Measurements from ENCODE around the gene ADAMTS7. TPM values are rescaled to one million over a fixed set of nuclear protein-coding genes. Genes with fewer than 3 reads are reported as not detected.
"Not testable (repeated sequence)": the region's sequence is repeated elsewhere in the genome, so short reads cannot be mapped to it uniquely, and the experiment has no call there.

Gene ADAMTS7
- polyA plus RNA-seq, 3 donors from 2014 or later = not detected

DNA sequence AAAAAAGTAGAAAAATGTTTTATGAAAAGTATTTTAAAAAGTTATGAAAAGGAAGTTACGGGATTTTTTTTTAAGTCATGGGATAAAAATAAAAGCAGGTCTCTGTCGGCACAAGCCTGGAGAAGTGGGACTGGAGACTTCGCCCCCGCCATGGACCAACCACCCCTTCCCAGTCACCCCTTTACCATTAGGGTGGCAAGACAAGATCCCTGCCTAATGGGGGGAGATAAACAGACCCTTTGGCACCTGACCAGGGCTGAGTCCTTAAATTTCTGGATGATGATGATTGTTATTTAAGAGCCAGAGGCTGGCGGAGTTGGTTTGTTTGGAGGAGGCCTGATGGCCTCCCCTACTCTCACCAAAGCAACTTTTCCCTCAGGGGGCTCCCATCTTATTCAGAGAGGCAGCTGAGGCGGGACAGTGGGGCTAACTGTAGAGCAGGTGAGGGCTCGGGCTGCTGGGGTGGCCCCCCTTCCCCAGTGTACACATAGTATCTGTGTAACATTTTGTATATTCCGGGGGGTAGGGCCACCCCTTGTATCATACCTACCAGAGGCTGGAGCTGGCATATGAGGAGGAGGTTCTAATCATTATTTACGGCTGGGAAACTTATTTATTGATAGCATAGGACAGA lies 74.0 kb downstream of the ADAMTS7 start:
- H3K4me3 Mint-ChIP-seq = no peak overlapping the region
- peaks cover 0 to 1% of the 10 kb centered on the region in 2 donors for H3K4me1 Mint-ChIP-seq
- no peaks in the 10 kb centered on the region for H3K9me3 Mint-ChIP-seq
- H3K27me3 Mint-ChIP-seq (ENCODE audit: low read depth in 3 of 3) = peaks cover 0 to 15% (median 5%) of the 10 kb centered on the region in 3 donors
- DNase-seq = no peak
- H3K36me3 Mint-ChIP-seq = no peaks in the 10 kb centered on the region
- H3K27ac Mint-ChIP-seq = no peak overlapping the region

DNA sequence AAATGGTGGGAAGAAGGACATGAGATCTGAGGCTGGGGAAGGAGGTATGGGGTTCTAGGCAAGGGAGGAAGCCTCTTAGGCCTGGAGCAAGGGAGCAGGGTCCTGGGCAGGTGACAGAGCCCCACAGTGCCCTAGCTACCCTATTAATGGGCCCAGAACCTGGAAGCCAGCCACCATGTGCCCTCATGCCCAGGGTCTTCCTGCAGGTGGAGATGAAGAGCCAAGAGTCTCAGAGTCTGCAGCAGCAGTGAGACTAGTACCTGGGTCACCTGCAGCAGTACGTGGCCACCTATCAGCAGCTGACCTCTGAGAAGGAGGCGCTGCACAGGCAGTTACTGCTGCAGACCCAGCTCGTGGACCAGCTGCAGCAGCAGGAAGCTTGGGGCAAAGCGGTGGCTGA lies 75.0 kb downstream of the ADAMTS7 start:
- H3K4me1 Mint-ChIP-seq, H3K4me3 Mint-ChIP-seq, H3K36me3 Mint-ChIP-seq, H3K9me3 Mint-ChIP-seq, DNase-seq, H3K27ac Mint-ChIP-seq: not testable (repeated sequence)
- H3K27me3 Mint-ChIP-seq (ENCODE audit: low read depth in 3 of 3) = peaks cover 0 to 15% (median 5%) of the 10 kb centered on the region in 3 donors

DNA sequence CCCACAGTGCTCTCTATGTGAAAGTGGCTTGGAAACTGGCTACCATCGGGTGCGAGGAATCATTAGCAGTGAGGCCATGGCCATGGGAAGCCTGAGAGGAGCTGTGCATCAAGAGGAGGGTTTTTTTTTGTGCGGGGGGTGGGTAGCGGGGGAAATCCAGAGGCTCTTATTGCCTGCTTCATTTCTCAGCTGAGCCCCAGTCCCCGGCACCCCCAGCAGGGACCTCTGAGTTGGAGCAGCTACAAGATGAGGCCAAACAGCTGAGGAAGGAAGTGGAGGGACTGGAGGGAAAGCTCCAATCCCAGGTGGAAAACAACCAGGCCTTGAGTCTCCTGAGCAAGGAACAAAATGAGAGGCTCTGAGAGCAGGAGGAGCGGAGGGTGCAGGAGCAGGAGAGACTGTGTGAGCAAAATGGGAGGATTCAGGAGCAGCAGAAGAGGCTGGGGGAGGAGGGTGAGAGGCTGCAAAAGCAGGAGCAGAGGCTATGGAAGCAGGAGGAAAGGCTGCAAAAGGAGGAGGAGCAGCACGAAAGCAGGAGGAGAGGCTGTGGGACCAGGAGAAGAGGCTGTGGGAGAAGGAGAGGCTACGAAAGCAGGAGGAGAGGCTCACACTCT lies 76.7 kb downstream of the ADAMTS7 start:
- no peaks in the 10 kb centered on the region for H3K36me3 Mint-ChIP-seq
- no peaks in the 10 kb centered on the region for H3K4me1 Mint-ChIP-seq
- H3K4me3 Mint-ChIP-seq = no peak overlapping the region
- H3K27ac Mint-ChIP-seq = no peak overlapping the region
- H3K27me3 Mint-ChIP-seq (ENCODE audit: low read depth in 3 of 3) = peaks cover 1 to 8% (median 5%) of the 10 kb centered on the region in 3 donors
- DNase-seq = no peak
- H3K9me3 Mint-ChIP-seq = no peaks in the 10 kb centered on the region

- Mint-ChIP-seq H3K27me3 (ENCODE audit: low read depth in 3 of 3) (peaks cover 1 to 5% (median 3%) of the 10 kb centered on the region in 3 donors), H3K4me3 (no peak overlapping the region), H3K36me3 (no peaks in the 10 kb centered on the region), H3K4me1 (no peaks in the 10 kb centered on the region), H3K27ac (no peak overlapping the region), H3K9me3 (no peaks in the 10 kb centered on the region)
- DNase-seq = no peak
Measured at GRCh38 chr15:78732634-78733033, 78.6 kb downstream of the ADAMTS7 start.

DNA sequence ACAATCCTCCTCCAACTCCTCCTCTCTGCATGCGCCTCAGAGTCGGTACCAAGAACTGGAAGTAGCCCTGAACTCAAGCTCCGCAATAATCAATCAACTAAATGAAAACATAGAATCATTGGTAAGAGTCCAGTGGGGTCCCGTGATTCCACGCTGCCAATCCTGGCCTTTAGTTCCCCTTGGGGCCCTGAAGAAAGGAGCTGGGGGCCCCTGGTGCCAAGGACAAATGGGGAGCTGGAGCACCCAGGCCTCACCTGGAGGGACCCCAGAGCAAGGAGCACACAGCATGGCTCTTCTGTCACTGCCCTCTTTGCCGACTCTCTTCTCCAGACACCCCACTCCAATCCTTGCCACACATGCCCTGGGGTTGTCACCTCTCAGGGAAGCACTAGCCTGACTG lies 80.3 kb downstream of the ADAMTS7 start:
- Mint-ChIP-seq H3K4me1 (no peaks in the 10 kb centered on the region), H3K27ac (no peak overlapping the region), H3K4me3 (no peak overlapping the region), H3K27me3 (ENCODE audit: low read depth in 3 of 3) (peaks cover 1 to 4% (median 3%) of the 10 kb centered on the region in 3 donors), H3K36me3 (no peaks in the 10 kb centered on the region), H3K9me3 (no peaks in the 10 kb centered on the region)
- DNase-seq = no peak

GRCh38 chr15:78728427-78728826 lies 82.8 kb downstream of the ADAMTS7 start:
- not testable (repeated sequence) for H3K36me3 Mint-ChIP-seq; H3K9me3 Mint-ChIP-seq; H3K27ac Mint-ChIP-seq; DNase-seq; H3K4me3 Mint-ChIP-seq; H3K4me1 Mint-ChIP-seq; H3K27me3 Mint-ChIP-seq (ENCODE audit: low read depth in 3 of 3)

DNA sequence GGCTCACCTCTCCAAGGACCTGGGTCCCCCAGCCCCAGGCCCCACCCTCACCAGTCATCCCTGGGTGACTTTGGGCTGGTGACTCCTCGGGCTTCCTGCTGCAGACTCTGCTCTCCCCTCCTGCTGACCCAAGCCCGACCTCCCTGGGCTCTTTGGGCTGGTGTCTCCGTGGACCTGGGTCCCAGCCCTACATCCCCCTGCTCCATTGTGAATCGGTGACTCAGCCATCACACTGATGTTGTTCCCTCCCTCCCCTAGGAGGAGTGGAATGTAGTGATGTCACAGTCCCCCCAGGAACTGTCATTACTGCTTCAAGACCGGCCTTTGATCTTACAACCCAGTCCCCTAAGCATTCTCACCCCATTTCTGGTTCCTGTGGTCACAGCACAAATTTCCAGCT lies 83.7 kb downstream of the ADAMTS7 start:
- Mint-ChIP-seq H3K36me3 (no peaks in the 10 kb centered on the region), H3K27me3 (ENCODE audit: low read depth in 3 of 3) (peaks cover 0 to 4% (median 0%) of the 10 kb centered on the region in 3 donors), H3K4me1 (no peaks in the 10 kb centered on the region), H3K27ac (no peak overlapping the region), H3K4me3 (no peak overlapping the region), H3K9me3 (no peaks in the 10 kb centered on the region)
- no peak for DNase-seq

DNA sequence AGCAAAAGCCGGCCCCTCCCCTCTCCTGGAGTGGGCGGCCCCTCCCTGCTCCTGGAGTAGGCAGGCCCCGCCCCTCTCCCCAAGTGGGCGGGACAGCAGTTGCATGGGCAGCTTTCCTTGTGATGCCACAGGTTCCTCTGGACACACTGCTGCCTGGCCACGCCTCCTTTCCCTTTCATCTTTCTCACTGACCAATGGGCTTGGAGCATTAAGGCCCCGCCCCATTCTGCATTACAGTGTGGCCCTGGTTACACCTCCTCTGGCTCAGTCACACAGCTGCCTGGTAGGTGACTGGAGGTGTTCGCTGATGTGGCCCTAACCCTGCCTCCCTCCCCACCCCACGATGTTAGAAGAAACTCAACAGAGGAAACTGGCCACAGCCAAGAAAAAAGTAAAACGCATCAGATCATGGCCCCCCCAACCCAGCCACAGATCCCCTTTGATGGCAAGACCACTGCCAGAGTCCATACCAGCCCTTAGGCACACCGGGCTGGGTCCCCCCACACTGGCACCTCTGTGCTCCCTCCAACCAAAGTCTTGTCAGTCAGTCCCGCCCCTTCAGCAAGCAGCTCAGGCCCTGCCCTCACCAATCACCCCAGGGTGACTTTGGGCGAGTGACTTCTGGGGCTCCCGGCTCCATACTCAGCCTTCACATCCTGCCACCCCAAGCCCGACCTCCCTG lies 84.3 kb downstream of the ADAMTS7 start:
- DNase-seq = no peak
- peak overlapping the region in 1 of 6 donors; percentile 11 for H3K27ac Mint-ChIP-seq
- no peaks in the 10 kb centered on the region for H3K36me3 Mint-ChIP-seq
- H3K4me1 Mint-ChIP-seq = no peaks in the 10 kb centered on the region
- H3K4me3 Mint-ChIP-seq = no peak overlapping the region
- H3K27me3 Mint-ChIP-seq (ENCODE audit: low read depth in 3 of 3) = peaks cover 0 to 4% (median 0%) of the 10 kb centered on the region in 3 donors
- H3K9me3 Mint-ChIP-seq = no peaks in the 10 kb centered on the region

GRCh38 chr15:78719819-78720450 lies 91.3 kb downstream of the ADAMTS7 start:
- not testable (repeated sequence) for H3K4me3 Mint-ChIP-seq; DNase-seq; H3K27ac Mint-ChIP-seq; H3K27me3 Mint-ChIP-seq (ENCODE audit: low read depth in 3 of 3); H3K36me3 Mint-ChIP-seq; H3K4me1 Mint-ChIP-seq; H3K9me3 Mint-ChIP-seq

- no peak overlapping the region for H3K27ac Mint-ChIP-seq
- H3K4me1 Mint-ChIP-seq = no peaks in the 10 kb centered on the region
- H3K36me3 Mint-ChIP-seq = no peaks in the 10 kb centered on the region
Measured at GRCh38 chr15:78718837-78719236, 92.4 kb downstream of the ADAMTS7 start.

DNA sequence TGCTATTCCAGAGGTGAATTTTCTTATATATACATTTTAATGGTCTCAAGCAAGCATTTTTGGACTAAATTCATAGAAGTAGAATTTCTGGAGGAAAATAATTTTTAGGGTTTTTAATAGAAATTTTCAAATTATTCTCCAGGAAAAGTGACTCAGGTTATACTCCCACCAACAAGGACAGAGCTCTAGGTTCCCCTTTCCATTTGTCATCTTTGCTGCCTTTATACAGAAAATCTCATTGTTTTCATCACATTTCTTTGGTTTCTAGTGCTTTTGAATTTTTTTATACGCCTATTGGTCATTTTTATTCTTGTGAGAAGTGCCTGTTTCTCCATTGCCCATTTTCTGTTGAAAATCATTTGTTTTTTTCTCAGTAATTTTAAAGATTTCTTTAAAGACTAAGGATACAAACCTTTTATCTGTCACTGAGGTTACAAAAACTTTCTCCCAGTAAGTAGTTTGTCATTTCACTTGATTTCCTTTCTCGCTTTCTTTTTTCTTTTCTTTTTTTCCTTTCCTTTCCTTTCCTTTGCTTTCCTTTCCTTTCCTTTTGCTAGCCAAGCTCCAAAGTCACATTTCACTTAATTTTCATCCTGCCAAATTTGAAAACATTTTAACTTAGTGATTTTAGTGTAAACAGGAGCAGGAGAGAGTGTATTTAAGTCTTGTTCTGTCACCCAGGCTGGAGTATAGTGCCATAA lies 93.2 kb downstream of the ADAMTS7 start:
- H3K27ac Mint-ChIP-seq = no peak overlapping the region

More at GRCh38 chr15:78718837-78719236, 92.4 kb downstream of the ADAMTS7 start:
- Mint-ChIP-seq H3K4me3 (no peak overlapping the region), H3K27me3 (ENCODE audit: low read depth in 3 of 3) (peaks cover 0 to 15% (median 6%) of the 10 kb centered on the region in 3 donors), H3K9me3 (no peaks in the 10 kb centered on the region)
- no peak for DNase-seq

GRCh38 chr15:78716651-78717050 lies 94.6 kb downstream of the ADAMTS7 start:
- Mint-ChIP-seq H3K9me3 (peaks cover 0 to 2% (median 0%) of the 10 kb centered on the region in 6 donors), H3K4me3 (no peak overlapping the region), H3K27ac (no peak overlapping the region), H3K27me3 (ENCODE audit: low read depth in 3 of 3) (peaks cover 0 to 15% (median 6%) of the 10 kb centered on the region in 3 donors), H3K4me1 (no peaks in the 10 kb centered on the region), H3K36me3 (no peaks in the 10 kb centered on the region)
- no peak for DNase-seq

More for the DNA sequence above, 93.2 kb downstream of the ADAMTS7 start:
- no peaks in the 10 kb centered on the region for H3K36me3 Mint-ChIP-seq
- H3K4me3 Mint-ChIP-seq = no peak overlapping the region
- H3K27me3 Mint-ChIP-seq (ENCODE audit: low read depth in 3 of 3) = peaks cover 0 to 15% (median 6%) of the 10 kb centered on the region in 3 donors
- H3K9me3 Mint-ChIP-seq = peaks cover 0 to under 1% (median 0%) of the 10 kb centered on the region in 6 donors
- no peaks in the 10 kb centered on the region for H3K4me1 Mint-ChIP-seq
- no peak for DNase-seq

GRCh38 chr15:78715930-78716329 lies 95.3 kb downstream of the ADAMTS7 start:
- H3K27me3 Mint-ChIP-seq (ENCODE audit: low read depth in 3 of 3) = peaks cover 0 to 15% (median 6%) of the 10 kb centered on the region in 3 donors

More at GRCh38 chr15:78715930-78716329, 95.3 kb downstream of the ADAMTS7 start:
- no peak overlapping the region for H3K4me3 Mint-ChIP-seq
- no peak overlapping the region for H3K27ac Mint-ChIP-seq
- H3K4me1 Mint-ChIP-seq = no peaks in the 10 kb centered on the region
- peaks cover 0 to 2% (median 0%) of the 10 kb centered on the region in 6 donors for H3K9me3 Mint-ChIP-seq
- H3K36me3 Mint-ChIP-seq = no peaks in the 10 kb centered on the region
- no peak for DNase-seq

Data from immature natural killer cell (primary cell).